ENCODE data around the gene UBE2I.

UBE2I gene

DNA sequence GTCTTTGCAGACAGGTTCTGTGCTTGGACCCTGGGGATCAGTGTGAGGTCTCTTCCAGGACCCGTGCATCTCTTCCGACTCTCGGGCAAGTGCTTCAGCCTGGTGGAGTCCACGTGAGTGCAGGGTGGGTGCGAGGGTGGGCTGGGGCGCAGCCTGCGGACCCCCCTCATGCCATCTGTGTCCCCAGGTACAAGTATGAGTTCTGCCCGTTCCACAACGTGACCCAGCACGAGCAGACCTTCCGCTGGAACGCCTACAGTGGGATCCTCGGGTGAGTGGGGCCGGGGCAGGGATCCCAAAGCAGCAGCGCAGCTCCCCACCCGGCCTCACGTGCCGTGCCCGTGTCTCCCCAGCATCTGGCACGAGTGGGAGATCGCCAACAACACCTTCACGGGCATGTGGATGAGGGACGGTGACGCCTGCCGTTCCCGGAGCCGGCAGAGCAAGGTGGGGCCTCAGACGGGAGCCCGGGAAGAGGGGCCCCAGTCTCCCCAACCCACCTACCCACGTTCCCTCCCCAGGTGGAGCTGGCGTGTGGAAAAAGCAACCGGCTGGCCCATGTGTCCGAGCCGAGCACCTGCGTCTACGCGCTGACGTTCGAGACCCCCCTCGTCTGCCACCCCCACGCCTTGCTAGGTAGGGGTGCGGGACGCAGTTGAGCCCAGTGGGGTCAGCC, 52.4 kb downstream of the UBE2I start:
- DNase-seq (ENCODE audit: low read depth): no peak

DNA sequence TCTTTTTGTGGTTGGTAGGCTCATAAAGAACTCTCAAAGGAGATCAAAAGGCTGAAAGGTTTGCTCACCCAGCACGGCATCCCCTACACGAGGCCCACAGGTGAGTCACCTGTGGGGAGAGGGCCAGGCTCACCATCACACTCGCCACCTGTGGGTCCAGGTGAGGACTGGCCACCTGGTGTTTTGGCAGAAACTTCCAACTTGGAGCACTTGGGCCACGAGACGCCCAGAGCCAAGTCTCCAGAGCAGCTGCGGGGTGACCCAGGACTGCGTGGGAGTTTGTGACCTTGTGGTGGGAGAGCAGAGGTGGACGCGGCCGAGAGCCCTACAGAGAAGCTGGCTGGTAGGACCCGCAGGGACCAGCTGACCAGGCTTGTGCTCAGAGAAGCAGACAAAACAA, 53.4 kb downstream of the UBE2I start:
- DNase-seq (ENCODE audit: low read depth): no peak

DNA sequence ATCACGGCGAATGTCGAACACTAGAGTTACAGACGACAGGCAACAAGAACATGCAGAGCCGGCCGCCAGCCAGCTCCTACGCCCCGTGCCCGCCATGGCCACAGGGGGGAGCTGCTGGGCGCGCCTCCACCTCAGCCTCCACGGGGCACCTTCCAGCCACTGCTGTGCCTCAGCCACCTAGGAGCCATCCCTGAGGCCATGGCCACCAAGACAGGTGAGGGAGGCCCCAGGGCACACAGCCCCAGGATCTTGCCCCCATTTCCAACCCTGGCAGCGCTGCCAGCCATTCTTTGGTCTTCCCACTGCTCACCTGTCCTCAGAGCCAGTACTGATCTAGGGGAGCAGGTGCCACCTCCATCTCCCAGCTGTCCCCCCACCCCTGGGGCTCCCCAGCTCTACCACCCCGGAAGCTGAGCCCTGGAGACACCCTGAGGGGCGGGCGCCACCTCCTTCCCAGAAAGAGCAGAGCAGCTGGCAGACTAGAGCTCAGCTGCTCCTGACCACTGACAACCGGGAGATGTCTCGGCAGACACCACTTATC, 54.1 kb downstream of the UBE2I start:
- DNase-seq (ENCODE audit: low read depth): peak; percentile 38

DNA sequence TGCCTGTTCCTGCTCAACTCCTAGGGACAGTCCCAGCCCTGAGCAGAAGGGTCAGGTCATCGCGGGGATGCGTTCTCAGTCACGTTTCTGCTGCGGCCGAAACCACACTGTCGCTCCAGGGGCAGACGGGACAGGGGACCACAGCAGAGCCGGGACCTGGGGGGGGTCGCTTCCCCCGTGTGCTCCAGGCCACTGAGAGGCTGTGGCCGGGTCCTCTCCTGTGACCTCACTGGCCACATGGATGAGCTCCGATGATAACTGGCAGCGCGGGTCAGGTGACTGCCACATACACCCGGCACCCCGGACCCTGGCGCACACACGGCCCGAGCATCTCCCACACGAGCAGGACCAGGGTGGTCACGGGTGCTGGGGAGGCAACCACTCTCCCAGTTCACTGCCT, 55.1 kb downstream of the UBE2I start:
- DNase-seq (ENCODE audit: low read depth): no peak

DNA sequence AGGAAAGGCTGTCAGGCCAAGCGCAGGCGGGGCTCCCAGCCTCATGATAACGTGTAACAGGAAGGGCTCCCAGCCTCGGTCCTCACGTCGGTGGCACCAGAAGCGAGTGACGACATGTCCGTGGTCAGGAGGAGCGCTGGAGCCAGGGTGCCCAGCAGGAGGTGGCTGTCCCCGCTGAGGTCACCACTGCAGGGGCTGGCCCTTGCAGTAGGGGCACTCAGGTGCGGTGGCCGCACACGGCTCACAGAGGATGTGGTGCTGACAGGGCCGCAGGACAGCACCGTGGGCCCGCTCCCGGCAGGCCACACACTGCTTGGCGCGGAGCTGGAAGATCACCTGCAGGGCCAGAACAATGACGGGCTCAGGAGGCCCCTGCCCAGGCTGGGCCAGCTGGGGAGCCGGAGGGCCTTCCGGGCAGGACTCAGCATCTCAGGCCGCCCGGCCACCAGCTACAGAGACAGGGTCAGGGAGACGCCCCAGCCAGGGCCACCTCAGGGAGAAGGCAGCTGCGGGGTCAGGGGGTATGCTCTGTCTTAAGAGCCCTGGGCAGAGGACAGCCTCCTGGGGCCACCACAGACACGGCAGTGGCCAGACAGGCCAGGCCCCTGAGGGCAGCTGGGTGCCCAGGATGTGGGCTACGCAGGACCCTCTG, 56.8 kb downstream of the UBE2I start:
- no peak for DNase-seq (ENCODE audit: low read depth)

DNA sequence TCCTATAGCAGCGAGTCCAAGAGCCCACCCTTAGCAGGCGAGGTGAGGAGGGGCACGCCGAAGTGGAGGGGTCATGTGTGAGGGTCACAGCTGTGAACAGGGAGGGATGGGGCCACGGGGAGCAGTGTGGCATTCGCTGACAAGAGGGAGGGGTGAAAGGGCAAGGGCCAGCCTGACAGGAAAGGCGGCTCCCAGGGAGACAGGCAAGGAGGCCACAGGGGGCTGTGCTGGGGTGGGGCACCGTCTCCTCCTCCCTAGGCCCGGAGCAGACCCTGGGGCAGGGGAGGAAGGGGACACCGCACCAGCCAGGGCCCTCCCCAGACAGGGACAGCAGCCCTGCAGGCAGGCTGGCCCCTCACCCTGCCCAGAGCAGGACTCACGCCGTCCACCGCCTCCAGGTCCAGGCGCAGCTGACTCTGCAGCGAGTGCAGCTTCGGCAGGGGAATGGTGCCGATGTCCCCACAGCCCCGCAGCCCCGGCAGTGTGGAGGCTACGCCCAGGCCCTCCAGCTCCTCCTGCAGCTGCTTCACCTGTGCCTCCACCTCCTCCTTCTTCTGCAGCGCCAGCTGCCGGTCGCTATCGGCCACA, 57.4 kb downstream of the UBE2I start:
- DNase-seq (ENCODE audit: low read depth): no peak

DNA sequence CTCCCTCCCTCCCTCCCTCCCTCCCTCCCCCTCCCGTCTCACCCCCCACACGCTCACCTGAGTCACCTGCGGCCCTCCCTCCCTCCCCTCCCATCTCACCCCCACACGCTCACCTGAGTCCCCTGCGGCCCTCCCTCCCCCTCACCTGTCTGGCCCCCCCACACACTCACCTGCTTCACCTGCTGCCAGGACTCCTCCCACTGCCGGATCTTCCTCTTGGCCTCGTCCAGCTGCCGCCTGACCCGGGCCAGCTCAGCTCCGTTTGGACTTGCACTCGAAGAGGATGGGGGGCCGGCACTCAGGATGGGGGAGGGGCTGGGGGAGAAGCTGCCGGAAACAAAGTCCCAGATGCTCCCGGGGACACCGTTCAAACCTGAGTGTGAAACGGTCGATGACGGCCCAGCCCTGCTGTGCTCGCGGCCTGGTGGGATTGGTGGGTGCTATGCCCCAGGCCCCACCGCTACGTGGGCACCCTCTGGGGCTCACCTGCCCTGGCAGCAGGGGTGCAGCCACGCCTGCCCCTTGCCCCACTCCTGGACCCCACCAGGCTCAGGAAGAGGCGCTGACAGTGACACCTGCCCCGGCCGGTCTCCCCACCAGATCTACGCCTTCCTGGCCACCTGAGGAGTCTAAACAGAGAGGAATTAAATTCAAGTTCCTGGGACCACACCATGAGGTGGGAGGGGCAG, 58.2 kb downstream of the UBE2I start:
- DNase-seq (ENCODE audit: low read depth): no peak

DNA sequence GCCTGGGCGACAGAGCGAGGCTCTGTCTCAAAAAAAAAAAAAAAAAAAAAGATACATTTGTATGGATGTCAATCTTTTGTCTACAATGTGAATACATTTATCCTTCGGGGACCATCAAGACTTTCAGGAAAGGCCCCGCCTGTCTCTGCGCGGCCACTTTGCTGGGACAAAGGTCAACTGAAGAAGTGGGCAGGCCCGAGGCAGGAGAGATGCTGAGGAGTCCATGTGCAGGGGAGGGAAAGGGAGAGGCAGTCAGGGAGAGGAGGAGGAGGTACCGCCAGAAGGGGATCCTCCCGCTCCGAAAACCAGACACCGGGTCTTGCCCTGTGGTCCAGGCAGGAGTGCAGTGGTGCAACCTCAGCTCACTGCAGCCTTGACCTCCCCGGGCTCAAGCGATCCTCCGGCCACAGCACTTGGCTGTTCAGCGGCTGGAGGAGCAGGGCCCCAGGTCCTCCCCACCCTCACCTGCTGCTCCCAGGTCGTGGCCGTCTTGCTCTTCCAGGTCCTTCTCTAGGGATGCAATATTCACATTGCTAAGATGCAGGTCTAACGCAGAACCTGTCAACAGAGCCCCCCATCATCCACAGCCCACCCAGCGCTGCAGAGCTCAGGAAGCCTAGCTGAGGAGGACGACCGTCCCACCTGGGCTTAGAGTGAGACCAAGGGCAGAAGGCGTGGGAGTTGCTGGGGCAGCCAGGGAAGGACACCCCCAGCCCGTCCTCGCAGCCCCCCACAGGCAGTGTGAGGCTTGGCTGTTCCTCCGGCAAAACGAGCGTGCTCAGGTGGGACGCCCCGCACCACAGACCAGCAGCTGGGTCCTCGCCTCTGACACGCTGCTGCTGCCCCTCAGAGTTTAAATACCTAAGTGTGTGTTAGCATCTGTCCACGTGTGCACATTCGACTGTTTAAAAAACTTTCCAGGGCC, 61.9 kb downstream of the UBE2I start:
- DNase-seq (ENCODE audit: low read depth): no peak

DNA sequence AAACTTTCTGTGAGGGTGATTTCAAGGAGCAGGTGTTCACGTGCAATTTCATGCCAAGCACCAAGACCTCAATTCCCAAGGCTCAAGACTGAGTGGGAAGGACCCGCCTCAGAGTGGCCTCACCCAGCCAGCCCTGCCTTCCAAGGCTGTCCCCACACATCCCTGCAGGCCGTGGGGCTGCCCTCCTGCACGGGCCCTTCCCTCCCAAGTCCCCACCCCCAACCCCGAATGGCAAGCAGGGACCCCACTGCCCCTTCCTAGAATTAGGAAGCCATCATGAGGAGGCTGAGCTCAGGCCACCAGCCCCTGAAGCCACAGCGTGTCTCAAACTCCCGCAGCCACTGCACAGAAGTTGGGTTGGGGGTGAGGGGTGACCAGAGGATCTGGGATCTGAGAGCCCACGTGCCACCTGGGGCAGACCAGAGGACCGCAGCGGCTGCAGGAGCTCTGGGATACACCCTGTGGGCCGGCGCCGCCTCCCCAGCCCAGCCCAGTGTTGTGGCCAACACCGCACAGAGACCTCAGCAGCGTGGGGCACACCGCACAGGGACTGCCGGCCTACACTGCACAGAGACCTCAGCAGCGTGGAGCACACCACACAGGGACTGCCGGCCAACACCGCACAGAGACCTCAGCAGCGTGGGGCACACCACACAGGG, 63.0 kb downstream of the UBE2I start:
- DNase-seq (ENCODE audit: low read depth): no peak

DNA sequence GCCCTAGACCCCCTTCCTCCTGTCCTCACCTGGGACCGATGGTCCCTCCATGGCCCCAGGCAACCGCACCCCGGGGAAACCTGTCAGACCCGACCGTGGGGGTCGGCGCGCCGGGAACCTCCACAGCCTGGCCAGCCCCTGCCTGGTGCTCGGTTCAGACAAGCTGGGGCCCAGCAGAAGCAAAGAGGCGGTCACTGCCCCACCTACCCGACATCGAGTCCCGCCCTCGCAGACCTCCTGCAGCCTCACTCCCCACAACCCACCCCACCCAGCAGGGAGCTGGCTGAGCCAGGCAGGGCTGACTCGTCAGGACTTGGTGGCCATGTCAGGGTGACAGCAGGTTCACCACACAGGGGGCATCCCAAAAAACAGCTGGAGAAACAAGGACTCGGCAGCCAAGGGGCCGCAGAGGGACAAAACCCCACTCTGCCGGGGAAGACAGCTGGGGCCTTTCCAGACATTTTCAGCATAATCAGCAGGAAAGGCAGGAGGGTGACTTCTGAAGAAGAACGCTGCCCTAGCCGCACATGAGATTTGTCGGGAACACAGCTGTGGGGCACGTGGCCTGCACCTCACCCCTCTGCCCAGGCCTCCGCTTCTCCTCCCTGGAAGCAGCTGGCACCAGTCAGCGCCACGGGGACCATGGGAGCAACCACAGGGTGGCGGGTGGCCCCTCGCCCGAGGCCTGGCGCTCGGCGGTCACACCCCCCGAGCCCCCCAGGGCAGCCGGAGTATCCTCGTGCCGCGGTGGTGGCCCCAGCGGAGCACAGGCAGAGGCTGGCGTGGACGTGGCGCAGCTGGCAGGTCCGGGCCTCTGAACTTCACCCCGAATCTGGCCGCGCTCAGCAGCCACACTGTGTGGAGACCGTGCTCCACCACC, 65.2 kb downstream of the UBE2I start:
- no peak for DNase-seq (ENCODE audit: low read depth)

DNA sequence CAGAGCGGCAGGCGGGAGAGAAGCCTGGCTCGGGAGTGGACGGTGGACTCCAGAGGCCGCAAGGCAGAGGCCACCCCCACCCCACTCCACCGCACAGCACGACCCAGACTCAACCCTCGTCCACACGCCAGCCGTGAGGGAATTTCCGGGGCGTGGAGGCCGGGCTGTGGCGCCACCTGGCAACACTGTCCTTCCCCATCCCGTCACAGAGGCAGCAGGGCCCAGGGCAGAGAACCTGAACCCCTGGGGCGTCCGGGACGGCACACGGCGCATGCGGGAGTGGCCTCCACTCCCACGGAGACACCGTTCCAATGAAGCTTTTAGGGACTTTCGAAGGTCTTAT, 65.8 kb downstream of the UBE2I start:
- DNase-seq (ENCODE audit: low read depth): no peak

DNA sequence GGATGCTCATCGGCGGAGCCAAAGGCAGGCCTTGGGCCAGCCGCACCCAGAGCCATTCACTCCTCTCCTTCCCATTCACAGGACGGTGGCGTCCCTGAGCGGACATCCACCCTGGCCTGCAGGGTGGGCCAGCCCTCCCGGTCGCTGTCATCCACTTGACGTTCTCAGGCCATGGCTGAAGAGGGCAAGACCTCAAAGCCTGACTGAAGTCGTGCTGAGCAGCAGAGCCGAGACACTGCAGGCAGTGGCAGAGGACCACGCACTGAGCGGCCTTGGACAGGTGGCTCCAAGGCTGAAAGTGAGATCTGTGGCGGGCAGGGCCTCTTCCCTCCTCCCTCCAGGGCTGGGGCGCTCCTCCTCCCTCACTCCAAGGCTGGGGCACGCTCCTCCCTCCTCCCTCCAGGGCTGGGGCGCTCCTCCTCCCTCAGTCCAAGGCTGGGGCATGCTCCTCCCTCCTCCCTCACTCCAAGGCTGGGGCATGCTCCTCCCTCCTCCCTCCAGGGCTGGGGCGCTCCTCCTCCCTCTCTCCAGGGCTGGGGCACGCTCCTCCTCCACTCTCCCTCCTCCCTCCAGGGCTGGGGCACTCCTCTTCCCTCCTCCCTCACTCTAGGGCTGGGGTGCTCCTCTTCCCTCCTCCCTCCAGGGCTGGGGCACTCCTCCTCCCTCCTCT, 66.4 kb downstream of the UBE2I start:
- DNase-seq (ENCODE audit: low read depth): no peak

Data from ELR (cell line).